MM.1S (cell line): ENCODE data around the gene INPP4B.

Experiments
- DNase-seq: peaks from one replicate; pipeline ENCODE4 v3.0.0-alpha.2; 2015
- H2AFZ ChIP-seq: fragments of 300-600 bp; sonication (generic); 2 replicates; pipeline ENCODE4 v1.6.0; 2016; ENCODE audit warnings: antibody characterized with exemption, low read length
- H3F3A ChIP-seq: fragments of 300-600 bp; sonication (generic); 2 replicates; pipeline ENCODE4 v1.6.1; 2016; ENCODE audit warnings: mild to moderate bottlenecking, antibody characterized with exemption, low read length, moderate library complexity, mixed read lengths; ENCODE audit not compliant: insufficient read depth
- H3K27ac ChIP-seq: fragments of 300-600 bp; sonication (generic); 2 replicates; pipeline ENCODE4 v1.5.1; 2016; ENCODE audit warnings: mild to moderate bottlenecking, low read length
- H3K27me3 ChIP-seq: fragments of 300-600 bp; sonication (generic); replicated peaks from 2 replicates; pipeline ENCODE4 v1.6.0; 2016; ENCODE audit warnings: low read length; ENCODE audit not compliant: insufficient read depth
- H3K36me3 ChIP-seq: fragments of 300-600 bp; sonication (generic); replicated peaks from 2 replicates; pipeline ENCODE4 v1.6.1; 2016; ENCODE audit warnings: mild to moderate bottlenecking, low read length, mixed read lengths; ENCODE audit not compliant: insufficient read depth
- H3K4me1 ChIP-seq: fragments of 300-600 bp; sonication (generic); 2 replicates; pipeline ENCODE4 v1.6.1; 2016; ENCODE audit warnings: low read length, mixed read lengths
- H3K4me2 ChIP-seq: fragments of 300-600 bp; sonication (generic); 2 replicates; pipeline ENCODE4 v1.6.0; 2016; ENCODE audit warnings: low read depth, low read length
- H3K4me3 ChIP-seq: fragments of 300-600 bp; sonication (generic); 2 replicates; pipeline ENCODE4 v1.5.1; 2016; ENCODE audit warnings: low read length, mixed read lengths
- H3K79me2 ChIP-seq: fragments of 300-600 bp; sonication (generic); 2 replicates; pipeline ENCODE4 v1.6.1; 2016; ENCODE audit warnings: mixed run types, low read length, mixed read lengths
- H3K9ac ChIP-seq: fragments of 300-600 bp; sonication (generic); 2 replicates; pipeline ENCODE4 v1.6.1; 2016; ENCODE audit warnings: low read length, mixed read lengths
- H3K9me2 ChIP-seq: fragments of 300-600 bp; sonication (generic); replicated peaks from 2 replicates; pipeline ENCODE4 v1.6.1; 2016; ENCODE audit warnings: mild to moderate bottlenecking, low read length, mixed read lengths; ENCODE audit not compliant: insufficient read depth
- H3K9me3 ChIP-seq: fragments of 300-600 bp; sonication (generic); replicated peaks from 2 replicates; pipeline ENCODE4 v1.6.1; 2016; ENCODE audit warnings: mild to moderate bottlenecking, low read length, mixed read lengths; ENCODE audit not compliant: insufficient read depth
- H4K20me1 ChIP-seq: fragments of 300-600 bp; sonication (generic); 2 replicates; pipeline ENCODE4 v1.6.1; 2016; ENCODE audit warnings: mild to moderate bottlenecking, low read length, moderate library complexity, mixed read lengths; ENCODE audit not compliant: insufficient read depth
- EZH2 ChIP-seq: fragments of 300-600 bp; sonication (generic); optimal IDR thresholded peaks from 2 replicates; pipeline ENCODE3; 2017; ENCODE audit warnings: low read depth, mild to moderate bottlenecking, antibody characterized with exemption, low read length, mixed read lengths
- EZH2phosphoT487 ChIP-seq: fragments of 300-600 bp; sonication (generic); IDR thresholded peaks from 2 replicates; pipeline ENCODE4 v1.6.1; 2018; ENCODE audit warnings: antibody characterized with exemption, low read length
- TF ChIP-seq, protein P1 (sequence below): fragments of 300-600 bp; sonication (generic); IDR thresholded peaks from 2 replicates; pipeline ENCODE4 v1.5.1; 2016; ENCODE audit warnings: antibody characterized with exemption, low read length, mixed read lengths

INPP4B gene

DNA sequence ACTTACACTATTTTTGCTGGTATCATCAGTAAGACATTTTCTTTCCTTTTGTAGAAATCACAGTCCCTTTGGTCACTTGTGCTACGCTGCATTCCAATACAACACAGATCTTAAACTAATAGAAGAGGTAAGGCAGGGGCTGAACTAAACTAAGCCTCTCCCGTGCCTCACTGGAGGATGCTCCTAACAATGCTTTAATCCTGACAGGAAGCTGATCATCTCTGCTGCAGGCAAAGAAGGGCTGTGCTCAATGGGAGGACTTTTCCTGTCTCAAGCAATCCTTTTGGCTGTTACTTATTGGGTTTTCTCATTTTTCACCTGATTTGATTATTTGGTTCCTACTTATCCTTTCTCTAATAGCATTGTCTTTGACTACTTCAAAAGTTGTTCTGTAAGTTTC lies 583.1 kb downstream of the INPP4B start:
- Histone ChIP-seq H3K4me3 (no peak overlapping the region), H3K9me3 (no peaks in the 10 kb centered on the region), H3K36me3 (no peaks in the 10 kb centered on the region), H3K4me2 (no peak overlapping the region), H3F3A (no peaks in the 10 kb centered on the region), H3K9me2 (no peaks in the 10 kb centered on the region), H3K27me3 (no peaks in the 10 kb centered on the region), H3K79me2 (no peaks in the 10 kb centered on the region), H4K20me1 (no peaks in the 10 kb centered on the region), H3K27ac (no peak overlapping the region), H2AFZ (no peak overlapping the region), H3K4me1 (no peaks in the 10 kb centered on the region), H3K9ac (no peak overlapping the region)
- no peak for DNase-seq
- TF ChIP-seq EZH2 (no peak), EZH2phosphoT487 (no peak)
- TF ChIP-seq, protein P1, sequence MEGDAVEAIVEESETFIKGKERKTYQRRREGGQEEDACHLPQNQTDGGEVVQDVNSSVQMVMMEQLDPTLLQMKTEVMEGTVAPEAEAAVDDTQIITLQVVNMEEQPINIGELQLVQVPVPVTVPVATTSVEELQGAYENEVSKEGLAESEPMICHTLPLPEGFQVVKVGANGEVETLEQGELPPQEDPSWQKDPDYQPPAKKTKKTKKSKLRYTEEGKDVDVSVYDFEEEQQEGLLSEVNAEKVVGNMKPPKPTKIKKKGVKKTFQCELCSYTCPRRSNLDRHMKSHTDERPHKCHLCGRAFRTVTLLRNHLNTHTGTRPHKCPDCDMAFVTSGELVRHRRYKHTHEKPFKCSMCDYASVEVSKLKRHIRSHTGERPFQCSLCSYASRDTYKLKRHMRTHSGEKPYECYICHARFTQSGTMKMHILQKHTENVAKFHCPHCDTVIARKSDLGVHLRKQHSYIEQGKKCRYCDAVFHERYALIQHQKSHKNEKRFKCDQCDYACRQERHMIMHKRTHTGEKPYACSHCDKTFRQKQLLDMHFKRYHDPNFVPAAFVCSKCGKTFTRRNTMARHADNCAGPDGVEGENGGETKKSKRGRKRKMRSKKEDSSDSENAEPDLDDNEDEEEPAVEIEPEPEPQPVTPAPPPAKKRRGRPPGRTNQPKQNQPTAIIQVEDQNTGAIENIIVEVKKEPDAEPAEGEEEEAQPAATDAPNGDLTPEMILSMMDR: no peak

DNA sequence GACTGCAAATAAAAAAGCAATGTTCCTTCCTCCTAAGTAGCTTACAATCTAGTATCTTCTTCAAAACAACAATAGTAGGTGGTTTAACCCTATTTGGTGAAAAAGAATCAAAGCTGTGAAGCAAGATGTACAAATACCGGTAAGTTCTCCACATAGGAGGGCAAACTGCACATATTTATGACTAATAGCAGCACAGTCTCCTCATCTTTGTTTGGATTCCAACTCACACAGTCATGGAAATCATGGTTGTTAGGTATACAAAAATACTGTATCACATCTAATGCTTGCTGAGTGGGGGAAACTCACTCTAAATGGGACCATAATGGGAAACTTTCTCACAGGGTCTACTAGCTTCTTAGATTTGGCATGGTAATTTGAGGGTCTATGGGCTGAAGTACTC lies 597.2 kb downstream of the INPP4B start:
- no peaks in the 10 kb centered on the region for H3K9me3 ChIP-seq
- no peaks in the 10 kb centered on the region for H3K27me3 ChIP-seq
- no peak overlapping the region for H3K4me3 ChIP-seq
- no peak for DNase-seq
- H3K36me3 ChIP-seq: no peaks in the 10 kb centered on the region
- H3K4me2 ChIP-seq: no peak overlapping the region
- H2AFZ ChIP-seq: no peak overlapping the region
- no peaks in the 10 kb centered on the region for H4K20me1 ChIP-seq
- no peaks in the 10 kb centered on the region for H3F3A ChIP-seq
- TF ChIP-seq EZH2 (no peak), EZH2phosphoT487 (no peak)
- TF ChIP-seq, protein P1: no peak
- no peaks in the 10 kb centered on the region for H3K79me2 ChIP-seq
- H3K4me1 ChIP-seq: no peaks in the 10 kb centered on the region
- no peak overlapping the region for H3K9ac ChIP-seq
- no peak overlapping the region for H3K27ac ChIP-seq
- H3K9me2 ChIP-seq: no peaks in the 10 kb centered on the region

DNA sequence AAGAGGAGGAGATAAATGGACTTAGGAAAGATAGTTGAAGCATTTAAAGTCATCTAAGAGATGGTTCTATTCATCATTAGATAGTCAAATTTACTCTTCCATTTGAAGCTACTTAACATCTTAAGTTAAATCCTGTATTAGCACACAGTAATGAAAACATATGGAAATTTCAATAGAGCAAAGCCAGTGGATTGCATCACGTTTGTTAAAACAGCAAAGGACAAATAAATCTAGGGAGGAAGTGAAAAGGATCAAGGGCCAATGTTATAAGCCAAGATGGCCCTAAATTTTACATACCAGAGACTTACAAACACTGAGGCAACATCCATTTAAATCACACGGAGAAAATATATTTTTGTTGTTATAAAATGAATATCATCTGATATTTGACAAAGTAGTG lies 602.8 kb downstream of the INPP4B start:
- Histone ChIP-seq H3K9me2 (no peaks in the 10 kb centered on the region), H3K9ac (no peak overlapping the region), H3K4me2 (no peak overlapping the region), H3K36me3 (no peaks in the 10 kb centered on the region), H4K20me1 (no peaks in the 10 kb centered on the region), H3K4me3 (no peak overlapping the region), H3K9me3 (no peaks in the 10 kb centered on the region), H3K79me2 (no peaks in the 10 kb centered on the region), H3K27ac (no peak overlapping the region), H3K4me1 (no peaks in the 10 kb centered on the region), H2AFZ (no peak overlapping the region), H3K27me3 (no peaks in the 10 kb centered on the region), H3F3A (no peaks in the 10 kb centered on the region)
- no peak for DNase-seq
- TF ChIP-seq, protein P1: no peak
- no peak for TF ChIP-seq EZH2phosphoT487

DNA sequence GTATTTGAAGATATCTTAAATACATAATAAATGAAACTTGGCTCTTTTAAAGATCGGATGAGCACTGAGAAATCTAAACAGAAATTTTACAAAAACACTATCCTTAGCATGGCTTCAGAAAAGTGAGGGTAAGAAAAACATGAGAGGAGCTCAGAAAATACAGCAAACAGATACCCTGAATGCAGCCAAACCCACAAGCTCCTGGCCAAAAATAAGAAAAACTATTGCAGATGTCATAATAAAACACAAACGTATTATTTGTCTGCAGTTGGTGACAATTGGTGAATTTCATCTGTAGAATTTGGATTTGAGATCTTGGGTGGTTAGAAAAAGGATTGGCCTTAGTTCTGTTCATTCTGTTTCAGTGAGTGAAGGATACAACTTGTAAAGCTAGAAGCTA lies 603.9 kb downstream of the INPP4B start:
- no peak overlapping the region for H3K4me2 ChIP-seq
- H3K4me1 ChIP-seq: no peaks in the 10 kb centered on the region
- no peaks in the 10 kb centered on the region for H4K20me1 ChIP-seq
- H3K27me3 ChIP-seq: no peaks in the 10 kb centered on the region
- H3K27ac ChIP-seq: no peak overlapping the region
- no peaks in the 10 kb centered on the region for H3K79me2 ChIP-seq
- no peak overlapping the region for H2AFZ ChIP-seq
- no peaks in the 10 kb centered on the region for H3K36me3 ChIP-seq
- H3K9me3 ChIP-seq: no peaks in the 10 kb centered on the region
- no peak for TF ChIP-seq EZH2
- DNase-seq: no peak
- no peaks in the 10 kb centered on the region for H3F3A ChIP-seq
- H3K9ac ChIP-seq: no peak overlapping the region
- no peak overlapping the region for H3K4me3 ChIP-seq
- H3K9me2 ChIP-seq: no peaks in the 10 kb centered on the region
